Measurements from ENCODE around the gene KRT75. TPM values are rescaled to one million over a fixed set of nuclear protein-coding genes. Genes with fewer than 3 reads are reported as not detected.

Gene KRT75
- total RNA-seq, 1 experiment from 2014 or later: not detected

Other genes with a start within 250 kb of the KRT75 start
- gene KRT80, start 242.4 kb downstream of the KRT75 start, total RNA-seq (2021; ENCODE audit: unreplicated experiment): 8.8 TPM
- gene KRT7, start 201.1 kb downstream of the KRT75 start, total RNA-seq (2021; ENCODE audit: unreplicated experiment): 72.6 TPM
- 1.5 TPM for gene KRT86, start 159.7 kb downstream of the KRT75 start, total RNA-seq (2021; ENCODE audit: unreplicated experiment)
- gene KRT81, start 142.8 kb downstream of the KRT75 start, total RNA-seq (2021; ENCODE audit: unreplicated experiment): 0.84 TPM
- not detected for gene KRT83, start 113.0 kb downstream of the KRT75 start, total RNA-seq (2021; ENCODE audit: unreplicated experiment)
- gene KRT85, start 66.9 kb downstream of the KRT75 start, total RNA-seq (2021; ENCODE audit: unreplicated experiment): not detected
- not detected for gene KRT84, start 48.7 kb downstream of the KRT75 start, total RNA-seq (2021; ENCODE audit: unreplicated experiment)
- not detected for gene KRT82, start 28.0 kb downstream of the KRT75 start, total RNA-seq (2021; ENCODE audit: unreplicated experiment)
- gene KRT6B, start 17.8 kb upstream of the KRT75 start, total RNA-seq (2021; ENCODE audit: unreplicated experiment): not detected
- gene KRT6C, start 39.4 kb upstream of the KRT75 start, total RNA-seq (2021; ENCODE audit: unreplicated experiment): not detected
- gene KRT6A, start 58.9 kb upstream of the KRT75 start, total RNA-seq (2021; ENCODE audit: unreplicated experiment): 0.66 TPM
- gene KRT5, start 86.0 kb upstream of the KRT75 start, total RNA-seq (2021; ENCODE audit: unreplicated experiment): 0.44 TPM
- gene KRT71, start 118.8 kb upstream of the KRT75 start, total RNA-seq (2021; ENCODE audit: unreplicated experiment): not detected
- gene KRT74, start 139.5 kb upstream of the KRT75 start, total RNA-seq (2021; ENCODE audit: unreplicated experiment): not detected
- gene KRT72, start 167.1 kb upstream of the KRT75 start, total RNA-seq (2021; ENCODE audit: unreplicated experiment): 0.17 TPM
- gene KRT73, start 184.2 kb upstream of the KRT75 start, total RNA-seq (2021; ENCODE audit: unreplicated experiment): not detected
- gene KRT2, start 217.8 kb upstream of the KRT75 start, total RNA-seq (2021; ENCODE audit: unreplicated experiment): not detected
- gene KRT1, start 246.0 kb upstream of the KRT75 start, total RNA-seq (2021; ENCODE audit: unreplicated experiment): 0.20 TPM